ENCODE data around the gene PTPRJ. TPM values are rescaled to one million over a fixed set of nuclear protein-coding genes. Genes with fewer than 3 reads are reported as not detected.

PTPRJ gene
- total RNA-seq, 4 donors from 2014 or later, result 4.2 to 26.2 (median 9.2) TPM

DNA sequence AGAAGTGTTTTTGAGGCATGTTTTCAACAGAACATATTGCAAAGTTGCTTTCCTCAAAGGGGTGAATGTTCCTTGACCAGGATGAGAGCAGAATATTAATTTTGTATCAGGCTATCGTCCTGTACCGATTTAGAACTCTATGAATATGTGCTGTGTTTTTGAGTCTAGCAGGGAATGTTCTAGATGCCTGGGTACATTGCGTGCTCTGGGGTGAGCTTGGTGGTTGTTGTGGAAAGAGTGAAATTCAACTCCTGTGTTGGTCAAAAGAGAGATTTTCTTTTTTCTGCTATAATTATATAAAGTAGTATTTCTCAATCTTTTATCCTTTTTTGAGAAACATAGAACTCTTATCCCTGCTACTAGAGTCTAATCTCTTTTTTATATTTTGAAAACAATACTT lies 185.1 kb downstream of the PTPRJ start:
- no peak overlapping the region for H3K4me3 ChIP-seq (ENCODE audit: low read depth, poor library complexity, severe bottlenecking)
- 65 to 83% methylated on average over 3 of the region's 3 CpGs for WGBS, 2 donors
- no peak for TF ChIP-seq CTCF (IDR thresholded peaks at IDR 0.05)
- TF ChIP-seq POLR2A (IDR thresholded peaks at IDR 0.05), result no peak
- intact Hi-C loops (cut with DNase I; ENCODE audit: low total_unique reads), result no loop called here
- DNase-seq (ENCODE audit: low spot score in 2 of 2), result no peak

DNA sequence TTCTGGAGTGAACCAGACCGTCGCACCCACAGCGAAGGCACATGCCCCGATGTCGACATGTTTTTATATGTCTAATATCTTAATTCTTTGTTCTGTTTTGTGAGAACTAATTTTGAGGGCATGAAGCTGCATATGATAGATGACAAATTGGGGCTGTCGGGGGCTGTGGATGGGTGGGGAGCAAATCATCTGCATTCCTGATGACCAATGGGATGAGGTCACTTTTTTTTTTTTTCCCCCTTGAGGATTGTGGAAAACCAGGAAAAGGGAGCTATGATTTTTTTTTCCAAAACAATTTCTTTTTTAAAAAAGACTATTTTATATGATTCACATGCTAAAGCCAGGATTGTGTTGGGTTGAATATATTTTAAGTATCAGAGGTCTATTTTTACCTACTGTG lies 187.0 kb downstream of the PTPRJ start:
- DNase-seq (ENCODE audit: low spot score in 2 of 2), result no peak

GRCh38 chr11:48168815-48169214 lies 188.5 kb downstream of the PTPRJ start:
- intact Hi-C loops (cut with DNase I; ENCODE audit: low total_unique reads), result no loop called here
- TF ChIP-seq POLR2A (IDR thresholded peaks at IDR 0.05) (no peak), CTCF (IDR thresholded peaks at IDR 0.05) (no peak)
- 82 to 83% methylated on average over 6 of the region's 6 CpGs for WGBS, 2 donors
- no peak for DNase-seq (ENCODE audit: low spot score in 2 of 2)
- H3K4me3 ChIP-seq (ENCODE audit: low read depth, poor library complexity, severe bottlenecking), result no peak overlapping the region

More for the DNA sequence above, 187.0 kb downstream of the PTPRJ start:
- WGBS, 2 donors, result 90 to 92% methylated on average over 6 of the region's 6 CpGs
- no peak overlapping the region for H3K4me3 ChIP-seq (ENCODE audit: low read depth, poor library complexity, severe bottlenecking)
- no peak for TF ChIP-seq CTCF (IDR thresholded peaks at IDR 0.05)
- intact Hi-C loops (cut with DNase I; ENCODE audit: low total_unique reads), result no loop called here

DNA sequence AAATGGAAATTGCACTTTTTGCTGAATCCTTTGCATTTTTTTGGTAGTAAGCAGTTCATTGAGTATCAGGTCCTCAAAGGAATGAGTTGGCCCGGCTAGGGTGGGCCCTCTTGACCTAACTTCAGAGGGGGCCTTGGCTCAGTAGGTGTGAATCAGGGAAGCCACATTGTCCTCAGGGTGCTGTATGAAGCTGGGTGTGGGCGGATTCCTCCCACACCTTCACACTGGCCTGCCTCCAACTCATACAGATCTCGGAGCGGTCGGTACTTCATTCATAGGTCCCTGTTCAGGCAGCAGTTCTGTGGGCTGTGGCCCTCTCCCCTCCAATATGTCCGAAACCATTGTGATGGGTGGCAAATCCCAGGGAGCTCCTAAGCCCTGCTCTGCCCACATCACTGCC lies 188.9 kb downstream of the PTPRJ start:
- intact Hi-C loops (cut with DNase I; ENCODE audit: low total_unique reads), result no loop called here
- TF ChIP-seq POLR2A (IDR thresholded peaks at IDR 0.05) (no peak), CTCF (IDR thresholded peaks at IDR 0.05) (no peak)
- DNase-seq (ENCODE audit: low spot score in 2 of 2), result no peak
- H3K4me3 ChIP-seq (ENCODE audit: low read depth, poor library complexity, severe bottlenecking), result no peak overlapping the region
- WGBS, 2 donors, result 54 to 65% methylated on average over 6 of the region's 6 CpGs

DNA sequence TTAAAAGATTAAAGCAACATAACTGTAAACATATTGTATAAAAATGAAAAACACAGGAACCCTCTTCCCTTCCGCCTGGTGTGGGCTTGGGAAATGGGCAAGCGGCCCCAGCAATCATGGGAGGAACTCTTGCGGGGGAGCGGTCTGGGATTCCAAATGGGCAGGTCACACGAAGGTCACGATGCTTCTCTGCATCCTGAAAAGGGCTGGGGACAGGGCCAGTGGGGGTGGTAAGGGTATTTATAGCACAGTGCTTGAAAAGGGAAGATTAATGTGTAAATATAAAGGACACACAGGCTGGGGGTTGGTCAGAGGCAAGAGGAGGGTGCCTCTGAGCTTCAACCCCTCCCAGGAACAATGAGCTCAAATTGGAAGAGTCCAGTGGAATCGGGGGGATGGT lies 189.4 kb downstream of the PTPRJ start:
- intact Hi-C loops (cut with DNase I; ENCODE audit: low total_unique reads), result no loop called here
- H3K4me3 ChIP-seq (ENCODE audit: low read depth, poor library complexity, severe bottlenecking), result no peak overlapping the region
- DNase-seq (ENCODE audit: low spot score in 2 of 2), result no peak
- no peak for TF ChIP-seq CTCF (IDR thresholded peaks at IDR 0.05)
- TF ChIP-seq POLR2A (IDR thresholded peaks at IDR 0.05), result no peak
- WGBS, 2 donors, result 75 to 81% methylated on average over 7 of the region's 7 CpGs
